ENCODE results near the gene ZNF469.
"Not testable (repeated sequence)": the region's sequence is repeated elsewhere in the genome, so short reads cannot be mapped to it uniquely, and the experiment has no call there.

ZNF469 gene

GRCh38 chr16:88348377-88349152 lies 34.2 kb upstream of the ZNF469 start:
- no peak for DNase-seq

- no peak for DNase-seq
These were observed 33.4 kb upstream of the ZNF469 start for GRCh38 chr16:88349153-88349902.

- DNase-seq, result no peak
These were observed 32.6 kb upstream of the ZNF469 start for GRCh38 chr16:88349903-88350900.

- DNase-seq, result no peak
These were observed 31.8 kb upstream of the ZNF469 start for GRCh38 chr16:88350922-88351321.

GRCh38 chr16:88351491-88352101 lies 31.2 kb upstream of the ZNF469 start:
- no peak for DNase-seq

GRCh38 chr16:88352261-88353200 lies 30.2 kb upstream of the ZNF469 start:
- DNase-seq, result no peak

GRCh38 chr16:88353232-88353631 lies 29.5 kb upstream of the ZNF469 start:
- DNase-seq, result no peak

GRCh38 chr16:88353691-88354090 lies 29.1 kb upstream of the ZNF469 start:
- no peak for DNase-seq

- DNase-seq, result no peak
These were observed 28.3 kb upstream of the ZNF469 start for GRCh38 chr16:88354229-88355092.

- DNase-seq, result no peak
These were observed 27.7 kb upstream of the ZNF469 start for GRCh38 chr16:88355093-88355388.

- no peak for DNase-seq
These were observed 27.2 kb upstream of the ZNF469 start for GRCh38 chr16:88355389-88356123.

GRCh38 chr16:88356124-88356726 lies 26.5 kb upstream of the ZNF469 start:
- no peak for DNase-seq

GRCh38 chr16:88356727-88357199 lies 26.0 kb upstream of the ZNF469 start:
- no peak for DNase-seq

GRCh38 chr16:88357317-88358022 lies 25.3 kb upstream of the ZNF469 start:
- no peak for DNase-seq

GRCh38 chr16:88358023-88358420 lies 24.7 kb upstream of the ZNF469 start:
- no peak for DNase-seq

- no peak for DNase-seq
These were observed 23.8 kb upstream of the ZNF469 start for GRCh38 chr16:88359008-88359407.

GRCh38 chr16:88360401-88360800 lies 22.4 kb upstream of the ZNF469 start:
- not testable (repeated sequence) for DNase-seq

GRCh38 chr16:88360999-88361398 lies 21.8 kb upstream of the ZNF469 start:
- DNase-seq, result no peak

- DNase-seq, result no peak
These were observed 21.0 kb upstream of the ZNF469 start for GRCh38 chr16:88361775-88362174.

Measured in 8988T (cell line).